ENCODE data around the gene XYLT2. TPM values are rescaled to one million over a fixed set of nuclear protein-coding genes. Genes with fewer than 3 reads are reported as not detected.
A peak's percentile ranks its signal among the peaks of the same experiment; 100 is the strongest.

XYLT2 gene
- total and polyA plus RNA-seq, 2 of the 13 experiments (the other 11 are each of a cell fraction or from before 2014, with no cell fraction given), result 17.0 to 22.1 TPM

DNA sequence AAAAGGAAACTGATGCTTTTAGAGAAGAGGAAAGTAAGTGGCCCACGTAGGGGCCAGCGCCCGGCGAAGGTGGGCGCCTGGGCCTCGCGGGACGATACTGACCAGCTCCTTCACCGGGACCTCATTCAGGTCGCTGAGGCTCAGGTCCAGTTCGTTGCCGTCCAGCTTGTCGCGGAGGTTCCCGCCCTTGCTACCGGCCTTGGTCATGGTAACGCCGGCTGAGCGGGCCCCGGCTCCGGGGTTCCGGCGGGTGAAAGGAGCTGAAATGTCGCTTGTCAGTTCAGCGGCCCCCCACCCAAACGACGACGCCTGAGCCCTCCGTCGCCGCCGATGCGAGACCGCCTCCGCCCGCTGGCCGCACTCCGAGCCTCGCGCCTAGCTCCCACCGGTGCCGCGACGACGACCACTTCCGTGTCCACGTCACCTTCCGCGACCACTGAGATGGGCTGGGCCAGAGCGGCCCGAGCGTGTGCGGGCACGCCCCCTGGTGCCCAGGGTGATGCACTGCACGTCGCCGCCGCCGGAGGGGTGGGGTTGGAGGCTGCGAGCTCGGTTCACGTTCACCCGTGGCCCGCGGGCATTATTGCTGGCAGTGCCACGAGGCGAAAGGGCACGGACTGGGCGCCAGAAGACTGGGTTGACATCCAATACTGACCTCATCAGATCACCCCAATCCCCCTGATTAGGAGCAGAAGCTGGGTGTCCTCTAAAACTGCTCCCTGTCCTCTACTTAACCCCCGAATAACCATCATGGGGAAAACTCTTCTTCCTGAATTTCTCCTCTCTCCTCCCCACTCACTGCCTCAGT, 51.4 kb downstream of the XYLT2 start, which contains the start of gene LRRC59 (continued):
- TF ChIP-seq LRRFIP1 (CRISPR knock-in tag; conservative IDR thresholded peaks at IDR 0.05), result no peak
- TF ChIP-seq GATAD2A (CRISPR knock-in tag; IDR thresholded peaks at IDR 0.05), result peak; percentile 94
- TF ChIP-seq ZNF550 (CRISPR knock-in tag; IDR thresholded peaks at IDR 0.05; ENCODE audit: borderline replicate concordance), result peak; percentile 95
- TF ChIP-seq, protein P1, sequence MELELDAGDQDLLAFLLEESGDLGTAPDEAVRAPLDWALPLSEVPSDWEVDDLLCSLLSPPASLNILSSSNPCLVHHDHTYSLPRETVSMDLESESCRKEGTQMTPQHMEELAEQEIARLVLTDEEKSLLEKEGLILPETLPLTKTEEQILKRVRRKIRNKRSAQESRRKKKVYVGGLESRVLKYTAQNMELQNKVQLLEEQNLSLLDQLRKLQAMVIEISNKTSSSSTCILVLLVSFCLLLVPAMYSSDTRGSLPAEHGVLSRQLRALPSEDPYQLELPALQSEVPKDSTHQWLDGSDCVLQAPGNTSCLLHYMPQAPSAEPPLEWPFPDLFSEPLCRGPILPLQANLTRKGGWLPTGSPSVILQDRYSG (CRISPR knock-in tag; IDR thresholded peaks at IDR 0.05), result peak; percentile 68; the same call in 1 of the 2 replicates
- peak; percentile 81 for TF ChIP-seq CEBPG (CRISPR knock-in tag; IDR thresholded peaks at IDR 0.05)
- peak; percentile 85; the same call in 1 of the 2 replicates for TF ChIP-seq ZKSCAN5 (CRISPR knock-in tag; IDR thresholded peaks at IDR 0.05)
- peak; percentile 57; the same call in 1 of the 2 replicates for TF ChIP-seq NFYC (CRISPR knock-in tag; IDR thresholded peaks at IDR 0.05)
- peak; percentile 93 for TF ChIP-seq MIXL1 (CRISPR knock-in tag; IDR thresholded peaks at IDR 0.05)
- TF ChIP-seq IKZF4 (CRISPR knock-in tag; IDR thresholded peaks at IDR 0.05; ENCODE audit: borderline replicate concordance, low read depth, not compliant biosample characterization), result peak; percentile 97
- peak; percentile 92 for TF ChIP-seq ZHX2 (IDR thresholded peaks at IDR 0.05; ENCODE audit: low read depth)
- TF ChIP-seq ZHX2 (CRISPR knock-in tag; IDR thresholded peaks at IDR 0.05; ENCODE audit: borderline replicate concordance), result peak; percentile 86; the same call in 1 of the 2 replicates
- no peak for TF ChIP-seq KAT2B (IDR thresholded peaks at IDR 0.05; ENCODE audit: borderline replicate concordance, low read depth, low read length)
- TF ChIP-seq NR0B2 (CRISPR knock-in tag; IDR thresholded peaks at IDR 0.05), result peak; percentile 91
- peak; percentile 93 for TF ChIP-seq ZNF776 (CRISPR knock-in tag; IDR thresholded peaks at IDR 0.05)
- TF ChIP-seq SNAI1 (CRISPR knock-in tag; IDR thresholded peaks at IDR 0.05; ENCODE audit: borderline replicate concordance), result no peak
- no peak for TF ChIP-seq SMARCE1 (IDR thresholded peaks at IDR 0.05; ENCODE audit: borderline replicate concordance)
- TF ChIP-seq TBX3 (IDR thresholded peaks at IDR 0.05; ENCODE audit: borderline replicate concordance), result peak; percentile 33; the same call in 1 of the 2 replicates
- TF ChIP-seq REL (CRISPR knock-in tag; conservative IDR thresholded peaks at IDR 0.05), result peak; percentile 94
- TF ChIP-seq MAX (IDR thresholded peaks at IDR 0.05), result peak; percentile 98
- TF ChIP-seq KDM4B (CRISPR knock-in tag; IDR thresholded peaks at IDR 0.05), result peak; percentile 99

Data from HepG2 (cell line).